OCI-LY1 (cell line): ENCODE results near the gene EIF2S1.

Experiments
- H2AFZ ChIP-seq: fragments of 200-600 bp; sonication (generic), shearing (Covaris generic); 2 replicates; pipeline ENCODE4 v1.6.0; 2014; ENCODE audit warnings: antibody characterized with exemption, mild to moderate bottlenecking, low read length
- H3F3A ChIP-seq: fragments of 200-600 bp; sonication (generic), shearing (Covaris generic); 2 replicates; pipeline ENCODE4 v1.6.0; 2014; ENCODE audit warnings: mild to moderate bottlenecking, antibody characterized with exemption, low read length, moderate library complexity; ENCODE audit not compliant: insufficient read depth
- H3K27ac ChIP-seq: fragments of 200-600 bp; sonication (generic); 2 replicates; pipeline ENCODE4 v1.5.1; 2014; ENCODE audit warnings: low read length, mixed run types, mild to moderate bottlenecking, low read depth; ENCODE audit not compliant: poor library complexity, severe bottlenecking
- H3K27me3 ChIP-seq: fragments of 200-600 bp; sonication (generic); 2 replicates; pipeline ENCODE4 v1.6.0; 2014; ENCODE audit warnings: antibody characterized with exemption, mild to moderate bottlenecking, low read length, moderate library complexity; ENCODE audit not compliant: insufficient read depth
- H3K36me3 ChIP-seq: fragments of 200-600 bp; sonication (generic); 2 replicates; pipeline ENCODE4 v1.6.1; 2014; ENCODE audit warnings: mild to moderate bottlenecking, antibody characterized with exemption, low read length, moderate library complexity, mixed read lengths; ENCODE audit not compliant: insufficient read depth
- H3K4me1 ChIP-seq: fragments of 200-600 bp; sonication (generic); 2 replicates; pipeline ENCODE4 v1.5.1; 2014; ENCODE audit warnings: mild to moderate bottlenecking, low read length, moderate library complexity; ENCODE audit not compliant: insufficient read depth, severe bottlenecking
- H3K4me2 ChIP-seq: fragments of 200-600 bp; sonication (generic), shearing (Covaris generic); 2 replicates; pipeline ENCODE4 v1.6.1; 2014; ENCODE audit warnings: low read length
- H3K4me3 ChIP-seq: fragments of 200-600 bp; sonication (generic); 2 replicates; pipeline ENCODE4 v1.5.1; 2014; ENCODE audit warnings: low read length, low read depth, mild to moderate bottlenecking, mixed read lengths; ENCODE audit not compliant: poor library complexity, severe bottlenecking
- H3K79me2 ChIP-seq: fragments of 200-600 bp; shearing (Covaris generic); 2 replicates; pipeline ENCODE4 v1.6.1; 2016; ENCODE audit warnings: mixed run types, low read length, mixed read lengths; ENCODE audit not compliant: insufficient read depth
- H3K9ac ChIP-seq: fragments of 200-600 bp; sonication (generic), shearing (Covaris generic); 2 replicates; pipeline ENCODE4 v1.6.1; 2014; ENCODE audit warnings: mild to moderate bottlenecking, low read length, mixed read lengths
- H3K9me2 ChIP-seq: fragments of 200-600 bp; sonication (generic), shearing (Covaris generic); 2 replicates; pipeline ENCODE4 v1.6.1; 2014; ENCODE audit warnings: low read depth, mild to moderate bottlenecking, low read length, mixed read lengths
- H3K9me3 ChIP-seq: fragments of 200-600 bp; shearing (Covaris generic); 2 replicates; pipeline ENCODE4 v1.6.1; 2014; ENCODE audit warnings: low read length, mixed read lengths
- H4K20me1 ChIP-seq: fragments of 200-600 bp; sonication (generic), shearing (Covaris generic); 2 replicates; pipeline ENCODE4 v1.6.0; 2016; ENCODE audit warnings: mild to moderate bottlenecking, low read length; ENCODE audit not compliant: insufficient read depth
- CTCF ChIP-seq: fragments of 200-600 bp; sonication (generic), shearing (Covaris generic); IDR thresholded peaks from 2 replicates; pipeline ENCODE4 v1.5.1; 2017; ENCODE audit warnings: mild to moderate bottlenecking, antibody characterized with exemption, low read length, moderate library complexity, mixed read lengths
- EZH2 ChIP-seq: fragments of 200-600 bp; sonication (generic), shearing (Covaris generic); IDR thresholded peaks from 2 replicates; pipeline ENCODE4 v1.8.0; 2017; ENCODE audit warnings: borderline replicate concordance, mixed run types, mild to moderate bottlenecking, antibody characterized with exemption, low read length, moderate library complexity, mixed read lengths

EIF2S1 gene

GRCh38 chr14:67359775-67360469 is at the start of gene EIF2S1, which contains the start of gene ATP6V1D:
TSS of gene EIF2S1 (plus strand) at chr14:67360328. CDS start at chr14:67364768, 4,440 bp downstream.
TSS of gene ATP6V1D (minus strand) at chr14:67359804. CDS start at chr14:67359698, 106 bp downstream.
- Histone ChIP-seq H4K20me1 (peaks cover 7% of the 10 kb centered on the region; the same call in 1 of the 2 replicates), H3K27ac (peak within 1 kb of the TSS; percentile 85), H3K27me3 (no peaks in the 10 kb centered on the region), H3K4me2 (peak within 1 kb of the TSS; percentile 96), H3K9me2 (no peaks in the 10 kb centered on the region), H3K4me1 (peaks cover 51% of the 10 kb centered on the region), H3K36me3 (peaks cover 29% of the 10 kb centered on the region), H3K79me2 (peaks cover 47% of the 10 kb centered on the region), H3K9me3 (no peaks in the 10 kb centered on the region), H3K4me3 (peak within 1 kb of the TSS; percentile 86), H3K9ac (peak within 1 kb of the TSS; percentile 93), H3F3A (no peaks in the 10 kb centered on the region), H2AFZ (0 out of 2 replicates have a peak within 1 kb of the TSS, but pooled peaks have one; percentile 88)
- TF ChIP-seq CTCF (peak; percentile 100), EZH2 (no peak)

GRCh38 chr14:67311868-67312267 is 48.3 kb upstream of the EIF2S1 start:
- no peaks in the 10 kb centered on the region for H3K27me3 ChIP-seq
- H3K9me2 ChIP-seq = no peaks in the 10 kb centered on the region
- no peaks in the 10 kb centered on the region for H3K79me2 ChIP-seq
- no peak overlapping the region for H3K27ac ChIP-seq
- peaks cover 9% of the 10 kb centered on the region; the same call in 1 of the 2 replicates for H3K36me3 ChIP-seq
- no peak overlapping the region for H3K4me3 ChIP-seq
- no peak overlapping the region for H3K9ac ChIP-seq
- H3K4me2 ChIP-seq = no peak overlapping the region
- H3K4me1 ChIP-seq = no peaks in the 10 kb centered on the region
- no peak for TF ChIP-seq EZH2
- TF ChIP-seq CTCF = no peak
- H4K20me1 ChIP-seq = no peaks in the 10 kb centered on the region
- no peaks in the 10 kb centered on the region for H3K9me3 ChIP-seq
- H3F3A ChIP-seq = no peaks in the 10 kb centered on the region
- H2AFZ ChIP-seq = no peak overlapping the region

GRCh38 chr14:67313153-67313552 is 47.0 kb upstream of the EIF2S1 start:
- Histone ChIP-seq H3K4me1 (no peaks in the 10 kb centered on the region), H3K9me3 (no peaks in the 10 kb centered on the region), H3K79me2 (no peaks in the 10 kb centered on the region), H3K27ac (no peak overlapping the region), H3F3A (no peaks in the 10 kb centered on the region), H4K20me1 (no peaks in the 10 kb centered on the region), H3K36me3 (peaks cover 17% of the 10 kb centered on the region), H3K27me3 (no peaks in the 10 kb centered on the region), H3K4me3 (no peak overlapping the region), H3K9me2 (no peaks in the 10 kb centered on the region), H3K4me2 (no peak overlapping the region), H2AFZ (no peak overlapping the region), H3K9ac (no peak overlapping the region)
- TF ChIP-seq EZH2 = no peak
- no peak for TF ChIP-seq CTCF
